HTR-8/SVneo (cell line): ENCODE data around the gene PFDN2.
"Not testable (repeated sequence)": the region's sequence is repeated elsewhere in the genome, so short reads cannot be mapped to it uniquely, and the experiment has no call there.

ENCODE experiments used
- DNase-seq: peaks from one replicate; pipeline ENCODE4 v3.0.0; 2011; ENCODE audit warnings: low spot score, mixed read lengths; ENCODE audit not compliant: insufficient read length
- FAIRE-seq: peaks from 2 replicates; lab custom pipeline; 2011; peaks lifted over from hg19 to GRCh38; lab: Jason Lieb, UNC

PFDN2 gene

GRCh38 chr1:161066694-161067093 lies 51.1 kb downstream of the PFDN2 start:
- FAIRE-seq = no peak
- no peak for DNase-seq

GRCh38 chr1:161065681-161066080 lies 52.2 kb downstream of the PFDN2 start:
- DNase-seq, FAIRE-seq: not testable (repeated sequence)

GRCh38 chr1:161063936-161064335 lies 53.9 kb downstream of the PFDN2 start:
- not testable (repeated sequence) for FAIRE-seq, DNase-seq

DNA sequence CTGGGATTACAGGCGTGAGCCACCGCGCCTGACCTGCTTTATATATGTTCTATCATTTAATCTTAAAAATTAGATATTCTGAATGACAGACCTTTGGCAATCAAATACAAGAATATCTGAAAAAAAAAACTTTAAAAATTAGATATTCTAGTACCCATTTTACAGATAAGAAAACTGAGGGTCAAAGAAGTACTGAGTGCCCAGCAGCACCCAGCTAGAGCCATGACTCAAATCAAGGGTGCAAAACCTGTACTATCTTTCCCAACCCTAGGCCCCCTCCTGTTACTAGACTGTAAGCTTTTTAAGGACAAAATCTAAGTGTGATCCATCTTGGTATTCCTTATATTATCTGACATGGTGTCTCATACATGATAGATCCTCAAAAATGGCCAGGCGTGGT lies 56.4 kb downstream of the PFDN2 start:
- DNase-seq (no peak), FAIRE-seq (no peak)

- FAIRE-seq (no peak), DNase-seq (no peak)
Observed at GRCh38 chr1:161059293-161059692, 58.5 kb downstream of the PFDN2 start.

- no peak for FAIRE-seq
Observed at GRCh38 chr1:161054805-161055204, 63.0 kb downstream of the PFDN2 start.

GRCh38 chr1:161054232-161054631 lies 63.6 kb downstream of the PFDN2 start:
- no peak for DNase-seq
- no peak for FAIRE-seq

More at GRCh38 chr1:161054805-161055204, 63.0 kb downstream of the PFDN2 start:
- no peak for DNase-seq

- no peak for FAIRE-seq
- DNase-seq = no peak
Observed at GRCh38 chr1:161052899-161053298, 64.9 kb downstream of the PFDN2 start.

GRCh38 chr1:161051219-161051618 lies 66.6 kb downstream of the PFDN2 start:
- no peak for FAIRE-seq

More at GRCh38 chr1:161051219-161051618, 66.6 kb downstream of the PFDN2 start:
- no peak for DNase-seq
